Breast epithelium (tissue), 4 donors: ENCODE data around the gene GART. TPM values are rescaled to one million over a fixed set of nuclear protein-coding genes. Genes with fewer than 3 reads are reported as not detected.
"Not testable (repeated sequence)": the region's sequence is repeated elsewhere in the genome, so short reads cannot be mapped to it uniquely, and the experiment has no call there.

Experiments used
- DNase-seq, 2 donors: peaks; one replicate each; pipeline ENCODE4 v3.0.0-alpha.2; 2019; ENCODE audit warnings: low spot score in 2 of 2
- H3K27ac ChIP-seq, 2 donors: fragments of 200-600 bp; sonication (generic) in 1 of 2; one replicate each; pipeline ENCODE4 v1.5.1; 2016 to 2019; ENCODE audit warnings: mild to moderate bottlenecking in 1 of 2
- H3K27me3 ChIP-seq, 2 donors: fragments of 200-600 bp; sonication (generic) in 1 of 2; one replicate each; pipeline versions ENCODE4 v1.5.1 to v1.6.0; 2017 to 2019; ENCODE audit warnings: control low read depth in 1 of 2, mild to moderate bottlenecking in 1 of 2
- H3K36me3 ChIP-seq: fragments of 200-600 bp; one replicate; pipeline ENCODE4 v1.5.1; 2019
- H3K4me1 ChIP-seq, 2 donors: fragments of 200-600 bp; sonication (generic); one replicate each; pipeline ENCODE4 v1.5.1; 2016 to 2019; ENCODE audit warnings: control low read depth in 1 of 2
- H3K4me3 ChIP-seq, 3 donors: fragments of 200-600 bp; sonication (generic); 1 replicate in 2 of 3; 2 replicates in 1 of 3; pipeline ENCODE4 v1.5.1; 2016 to 2019; ENCODE audit warnings: mild to moderate bottlenecking in 3 of 3, moderate library complexity in 2 of 3
- H3K9me3 ChIP-seq, 2 donors: fragments of 200-600 bp; sonication (generic) in 1 of 2; one replicate each; pipeline ENCODE4 v1.5.1; 2016 to 2019; ENCODE audit warnings: control low read depth in 1 of 2
- POLR2A ChIP-seq: fragments of 450-650 bp; IDR thresholded peaks from one replicate; pipeline ENCODE4 v1.6.1; 2016; ENCODE audit warnings: antibody characterized with exemption, mild to moderate bottlenecking, moderate library complexity
- POLR2AphosphoS5 ChIP-seq, 3 donors: sonication (generic); formaldehyde crosslinking; IDR thresholded peaks; one replicate each; pipeline ENCODE4 v1.6.1; 2017; ENCODE audit warnings: antibody characterized with exemption in 3 of 3
- intact Hi-C: fragments of 100-400 bp; cut with DNase I; formaldehyde crosslinking; loops from one replicate; pipeline ENCODE4 v1.15.1; 2023; ENCODE audit warnings: low total_unique reads
- total RNA-seq, 3 donors: library from RNA; depleted of rRNA; stranded (reverse); fragments of >200 nt; gene quantifications; one replicate each; pipeline ENCODE4 v1.1.0, GENCODE V29; 2016
- TF ChIP-seq, protein P1 (sequence below), 3 donors: fragments of 450-650 bp; IDR thresholded peaks; one replicate each; pipeline ENCODE4 v1.5.1; 2016 to 2017; ENCODE audit warnings: antibody characterized with exemption in 3 of 3, mild to moderate bottlenecking in 3 of 3, moderate library complexity in 3 of 3

GART gene
- total RNA-seq, 3 donors from 2014 or later, result 80.6 to 90.8 (median 89.4) TPM

DNA sequence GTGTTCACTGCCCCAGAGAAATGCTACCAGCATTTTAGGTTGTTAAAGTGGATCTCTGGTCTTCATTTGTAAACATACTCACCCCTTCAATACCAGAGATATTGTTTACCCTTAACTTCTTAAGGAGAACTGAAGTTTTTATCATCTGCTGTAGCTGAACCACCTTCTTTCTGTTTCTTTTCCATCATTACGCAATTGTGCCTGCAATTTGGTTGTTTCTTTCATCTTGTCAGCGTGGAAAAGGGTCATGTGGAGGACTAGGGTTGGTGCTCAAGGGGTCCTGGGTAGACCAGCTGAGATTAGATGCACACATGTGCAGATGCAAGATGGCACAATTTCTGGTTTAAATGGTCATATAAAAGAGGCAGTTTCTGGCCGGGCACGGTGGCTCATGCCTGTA is 23.0 kb downstream of the GART start:
- H3K9me3 ChIP-seq, result no peaks in the 10 kb centered on the region
- H3K4me3 ChIP-seq, result no peak overlapping the region
- no peaks in the 10 kb centered on the region for H3K4me1 ChIP-seq
- no peak for TF ChIP-seq POLR2AphosphoS5 (IDR thresholded peaks at IDR 0.05)
- TF ChIP-seq, protein P1, sequence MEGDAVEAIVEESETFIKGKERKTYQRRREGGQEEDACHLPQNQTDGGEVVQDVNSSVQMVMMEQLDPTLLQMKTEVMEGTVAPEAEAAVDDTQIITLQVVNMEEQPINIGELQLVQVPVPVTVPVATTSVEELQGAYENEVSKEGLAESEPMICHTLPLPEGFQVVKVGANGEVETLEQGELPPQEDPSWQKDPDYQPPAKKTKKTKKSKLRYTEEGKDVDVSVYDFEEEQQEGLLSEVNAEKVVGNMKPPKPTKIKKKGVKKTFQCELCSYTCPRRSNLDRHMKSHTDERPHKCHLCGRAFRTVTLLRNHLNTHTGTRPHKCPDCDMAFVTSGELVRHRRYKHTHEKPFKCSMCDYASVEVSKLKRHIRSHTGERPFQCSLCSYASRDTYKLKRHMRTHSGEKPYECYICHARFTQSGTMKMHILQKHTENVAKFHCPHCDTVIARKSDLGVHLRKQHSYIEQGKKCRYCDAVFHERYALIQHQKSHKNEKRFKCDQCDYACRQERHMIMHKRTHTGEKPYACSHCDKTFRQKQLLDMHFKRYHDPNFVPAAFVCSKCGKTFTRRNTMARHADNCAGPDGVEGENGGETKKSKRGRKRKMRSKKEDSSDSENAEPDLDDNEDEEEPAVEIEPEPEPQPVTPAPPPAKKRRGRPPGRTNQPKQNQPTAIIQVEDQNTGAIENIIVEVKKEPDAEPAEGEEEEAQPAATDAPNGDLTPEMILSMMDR (IDR thresholded peaks at IDR 0.05), result no peak
- TF ChIP-seq POLR2A, result no peak
- no peaks in the 10 kb centered on the region for H3K36me3 ChIP-seq
- intact Hi-C loops, result no loop called here
- DNase-seq, result no peak
- H3K27me3 ChIP-seq, result no peaks in the 10 kb centered on the region
- no peak overlapping the region for H3K27ac ChIP-seq

GRCh38 chr21:33514229-33514628 is 27.7 kb downstream of the GART start:
- H3K27me3 ChIP-seq, result no peaks in the 10 kb centered on the region
- TF ChIP-seq POLR2A, result no peak
- TF ChIP-seq POLR2AphosphoS5 (IDR thresholded peaks at IDR 0.05), result no peak
- TF ChIP-seq, protein P1 (IDR thresholded peaks at IDR 0.05), result no peak
- H3K4me1 ChIP-seq, result no peaks in the 10 kb centered on the region
- intact Hi-C loops, result no loop called here
- no peaks in the 10 kb centered on the region for H3K36me3 ChIP-seq
- DNase-seq, result no peak
- no peak overlapping the region for H3K4me3 ChIP-seq
- H3K27ac ChIP-seq, result no peak overlapping the region
- no peaks in the 10 kb centered on the region for H3K9me3 ChIP-seq

- Histone ChIP-seq H3K27ac (no peak overlapping the region), H3K27me3 (no peaks in the 10 kb centered on the region), H3K4me3 (no peak overlapping the region), H3K9me3 (no peaks in the 10 kb centered on the region), H3K36me3 (no peaks in the 10 kb centered on the region), H3K4me1 (no peaks in the 10 kb centered on the region)
- DNase-seq, result no peak
- intact Hi-C loops, result no loop called here
- TF ChIP-seq POLR2A, result no peak
- no peak for TF ChIP-seq POLR2AphosphoS5 (IDR thresholded peaks at IDR 0.05)
- TF ChIP-seq, protein P1 (IDR thresholded peaks at IDR 0.05), result no peak
These were observed 29.4 kb downstream of the GART start for GRCh38 chr21:33512481-33512880.

- no peaks in the 10 kb centered on the region for H3K27me3 ChIP-seq
- no peak overlapping the region for H3K27ac ChIP-seq
- H3K4me3 ChIP-seq, result no peak overlapping the region
- no peaks in the 10 kb centered on the region for H3K9me3 ChIP-seq
- no peak for TF ChIP-seq POLR2AphosphoS5 (IDR thresholded peaks at IDR 0.05)
- TF ChIP-seq, protein P1 (IDR thresholded peaks at IDR 0.05), result no peak
- TF ChIP-seq POLR2A, result no peak
- no peaks in the 10 kb centered on the region for H3K4me1 ChIP-seq
- DNase-seq, result no peak
- H3K36me3 ChIP-seq, result no peaks in the 10 kb centered on the region
- intact Hi-C loops, result no loop called here
These were observed 30.3 kb downstream of the GART start for GRCh38 chr21:33511639-33512038.

- no peak for DNase-seq
- H3K4me1 ChIP-seq, result no peaks in the 10 kb centered on the region
- no peaks in the 10 kb centered on the region for H3K9me3 ChIP-seq
- intact Hi-C loops, result no loop called here
- H3K27me3 ChIP-seq, result no peaks in the 10 kb centered on the region
- TF ChIP-seq, protein P1 (IDR thresholded peaks at IDR 0.05), result no peak
- no peak for TF ChIP-seq POLR2AphosphoS5 (IDR thresholded peaks at IDR 0.05)
- TF ChIP-seq POLR2A, result no peak
- H3K4me3 ChIP-seq, result no peak overlapping the region
- no peak overlapping the region for H3K27ac ChIP-seq
- no peaks in the 10 kb centered on the region for H3K36me3 ChIP-seq
These were observed 31.1 kb downstream of the GART start for GRCh38 chr21:33510826-33511225.

DNA sequence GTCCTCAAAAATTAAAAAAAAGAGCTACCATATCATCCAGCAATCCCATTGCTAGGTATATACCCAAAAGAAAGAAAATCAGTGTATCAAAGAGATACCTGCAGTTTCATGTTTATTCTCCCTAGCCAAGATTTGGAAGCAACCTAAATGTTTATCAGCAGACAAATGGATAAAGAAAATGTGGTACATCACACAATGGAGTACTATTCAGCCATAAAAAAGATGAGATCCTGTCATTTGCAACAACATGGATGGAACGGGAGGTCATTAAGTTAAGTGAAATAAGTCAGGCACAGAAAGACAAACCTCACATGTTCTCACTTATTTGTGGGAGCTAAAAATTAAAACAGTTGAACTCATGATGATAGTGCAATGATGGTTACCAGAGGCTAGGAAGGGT is 34.9 kb downstream of the GART start:
- H3K4me3 ChIP-seq, DNase-seq, H3K27me3 ChIP-seq, intact Hi-C loops, H3K4me1 ChIP-seq, H3K27ac ChIP-seq, H3K36me3 ChIP-seq, H3K9me3 ChIP-seq: not testable (repeated sequence)
